ENCODE data around the gene PRKCH.

- no peak for TF ChIP-seq CTCF (conservative IDR thresholded peaks at IDR 0.05; ENCODE audit: low read depth, low read length)
- TF ChIP-seq EZH2phosphoT487 (IDR thresholded peaks at IDR 0.05; ENCODE audit: borderline replicate concordance, low read length), result no peak
- no peak for TF ChIP-seq EZH2 (IDR thresholded peaks at IDR 0.05; ENCODE audit: low read length, unreplicated experiment)
Measured at GRCh38 chr14:61471297-61472005, 150.1 kb downstream of the PRKCH start.
